HG03565 (cell line): ENCODE results near the gene CHKB.

ENCODE experiments used
- ATAC-seq: cut with Tn5 transposase; IDR thresholded peaks from one replicate; pipeline ENCODE4 v1.9.1; 2021; ENCODE audit warnings: mild to moderate bottlenecking, moderate library complexity; ENCODE audit not compliant: unreplicated experiment

Gene CHKB

DNA sequence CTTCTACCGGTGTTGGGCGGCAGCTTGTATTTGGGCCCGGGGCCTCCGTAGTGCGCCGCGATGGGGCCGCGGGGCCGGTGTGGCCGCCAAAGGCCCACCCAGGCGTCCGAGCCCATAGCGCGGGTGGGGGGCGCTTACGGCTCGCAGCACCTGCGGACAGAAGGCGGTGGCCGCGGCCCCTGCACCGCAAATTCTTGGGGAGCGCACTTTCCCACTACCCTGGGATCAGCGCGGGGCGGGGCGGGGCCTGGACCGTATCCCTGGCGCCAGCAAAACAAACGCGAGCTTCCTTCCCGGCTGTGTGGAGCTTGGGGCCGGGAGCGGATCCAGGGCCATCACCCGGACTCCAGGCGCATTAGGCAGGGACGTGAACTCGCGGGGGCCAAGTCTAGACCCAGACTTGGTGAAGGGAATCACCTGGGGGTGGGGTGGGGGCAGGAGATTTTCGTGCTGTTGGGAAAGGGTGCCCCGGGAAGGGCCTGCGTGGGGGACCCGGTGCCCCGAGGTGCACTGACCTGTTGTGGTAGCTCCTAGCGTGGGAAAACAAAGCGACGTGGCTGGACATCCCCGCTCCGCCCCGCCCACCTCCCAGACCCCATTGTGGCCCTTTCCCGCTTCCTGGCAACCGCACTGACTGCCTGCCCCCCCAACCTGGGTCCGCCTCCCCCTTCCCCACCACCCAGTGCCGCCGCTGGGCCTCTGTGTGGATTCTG lies 50.5 kb downstream of the CHKB start:
- ATAC-seq: no peak

DNA sequence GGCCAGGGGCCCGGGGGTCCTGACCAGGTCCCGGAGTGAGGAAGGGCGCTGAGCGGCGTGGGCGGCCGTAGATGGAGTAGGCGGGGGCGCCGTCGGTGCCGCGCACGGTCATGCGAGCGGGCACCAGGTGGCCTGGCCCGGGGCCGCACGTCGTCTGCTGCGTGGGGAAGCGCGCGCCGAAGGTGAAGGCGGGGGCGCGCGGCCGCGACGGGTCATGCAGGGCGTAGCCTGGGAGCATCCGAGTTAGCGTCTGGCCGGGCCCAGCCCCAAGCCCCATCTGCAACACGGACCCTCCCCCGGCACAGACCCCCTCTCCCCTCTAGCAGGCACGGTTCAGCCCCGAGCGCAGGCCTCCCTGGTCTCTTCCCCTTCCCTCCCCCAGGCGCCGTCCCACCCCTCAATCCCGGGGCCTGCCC lies 51.1 kb downstream of the CHKB start:
- ATAC-seq: peak; percentile 21

DNA sequence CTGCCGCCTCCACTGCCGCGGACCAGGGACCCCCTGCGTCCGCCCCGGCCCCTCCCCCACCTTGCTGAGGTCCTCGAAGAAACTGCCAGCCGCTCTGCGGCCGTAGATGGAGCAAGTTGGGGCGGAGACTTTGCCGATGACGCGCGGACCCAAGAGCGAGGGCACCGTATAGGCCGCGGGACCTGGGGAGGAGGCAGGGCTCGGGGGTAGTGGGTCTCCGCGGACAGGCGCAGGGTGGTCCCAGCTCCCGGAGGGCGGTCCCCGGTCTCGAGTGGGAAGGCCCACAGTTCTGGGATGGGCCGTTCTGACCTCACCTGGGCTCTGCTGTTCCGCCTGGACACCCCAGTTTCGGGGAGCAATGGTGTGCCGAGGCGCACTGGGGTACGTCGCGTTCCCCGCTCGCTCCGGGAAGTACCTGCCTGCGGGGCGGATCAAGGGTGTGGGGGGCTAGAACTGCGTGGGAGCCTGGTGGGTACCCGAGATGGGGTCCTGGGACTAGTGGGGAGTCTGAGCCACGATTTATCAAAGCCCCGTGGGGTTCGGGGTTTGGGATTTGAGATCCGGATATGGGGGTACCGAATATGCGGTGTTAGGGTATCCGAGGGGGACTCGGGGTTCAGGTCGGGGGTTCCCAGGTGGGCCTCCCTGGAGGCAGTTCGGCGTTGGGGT lies 51.6 kb downstream of the CHKB start:
- ATAC-seq: no peak

DNA sequence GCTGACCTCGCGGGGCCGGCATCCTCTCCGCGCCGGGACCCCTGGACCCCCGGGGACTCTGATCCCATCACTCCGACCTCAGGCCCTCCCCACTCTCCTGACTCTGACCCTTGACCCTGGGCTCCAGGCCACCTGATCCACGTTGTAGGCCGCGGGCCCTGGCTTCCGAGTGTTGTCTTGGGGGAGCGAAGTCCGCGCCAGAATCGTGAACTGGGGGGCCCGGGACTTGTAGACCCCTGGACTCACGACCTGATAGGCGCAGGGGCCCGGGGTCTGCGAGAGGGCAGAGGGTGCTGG lies 52.1 kb downstream of the CHKB start:
- no peak for ATAC-seq

DNA sequence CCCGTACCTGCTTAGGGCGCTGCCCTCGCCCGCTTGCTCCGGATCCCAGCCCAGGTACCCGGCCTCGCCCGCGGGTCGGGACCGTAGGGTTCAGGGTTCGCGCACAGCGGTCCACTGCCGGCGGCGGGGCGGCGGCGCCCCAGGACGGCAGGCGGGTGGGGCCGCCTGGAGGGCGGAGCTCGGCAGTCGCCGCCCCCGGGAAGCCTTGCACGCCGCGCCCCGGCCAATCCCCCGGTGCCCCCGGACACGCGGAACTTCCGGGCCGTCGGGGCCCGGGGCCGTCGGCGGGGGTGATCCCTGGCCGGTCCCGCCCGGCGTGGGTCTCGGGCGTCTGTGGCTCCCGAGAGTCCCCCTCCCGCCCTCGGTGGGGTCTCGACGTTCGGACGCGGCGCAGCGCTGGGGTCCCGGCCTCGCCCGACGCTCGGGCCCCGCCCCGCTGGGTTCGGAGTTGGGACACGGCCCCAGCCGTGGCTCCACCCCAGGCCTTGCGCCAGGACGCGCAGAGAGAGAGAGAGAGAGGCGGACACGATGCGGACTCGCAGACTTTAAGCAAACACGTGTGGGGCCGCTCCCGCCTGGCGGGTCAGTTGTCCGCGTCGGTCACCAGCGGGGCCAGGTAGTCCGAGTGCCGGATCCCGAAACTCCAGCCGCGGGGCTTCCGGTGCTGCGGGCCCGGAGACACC lies 52.6 kb downstream of the CHKB start, which contains the start of gene TYMP:
Gene TYMP (minus strand): TSS at position 116 of the 683 bp plus-strand sequence. CDS start 303 bp downstream, outside the sequence.
- ATAC-seq: peak; percentile 15

DNA sequence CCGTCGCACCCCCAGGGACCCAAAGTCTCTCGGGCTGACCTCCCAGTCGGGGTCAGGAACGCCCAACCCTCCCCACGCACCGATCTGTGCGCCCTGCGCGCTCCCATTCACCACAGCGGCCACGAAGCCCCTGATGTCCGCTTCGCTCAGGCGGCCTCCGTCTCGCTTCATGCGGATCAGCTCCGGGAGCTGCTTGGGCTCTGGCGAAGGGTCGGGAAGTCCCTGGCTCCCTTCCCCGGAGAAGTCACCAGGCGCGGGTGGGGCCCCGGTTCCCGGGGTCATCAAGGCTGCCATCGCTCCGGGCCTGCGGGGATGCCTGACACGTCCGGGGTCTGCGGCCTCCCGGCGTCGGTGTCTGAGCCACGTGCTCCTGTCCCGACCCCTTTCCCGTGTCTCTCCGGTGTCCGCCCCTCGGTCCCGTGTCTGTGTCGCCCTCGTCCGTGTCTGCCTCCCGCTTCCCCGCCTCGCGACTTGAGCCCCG lies 53.2 kb downstream of the CHKB start:
- no peak for ATAC-seq
